Measurements from ENCODE around the gene THSD7A.

GRCh38 chr7:11591943-11592342, 240.1 kb downstream of the THSD7A start:
- TF ChIP-seq CTCF (IDR thresholded peaks at IDR 0.05; ENCODE audit: poor library complexity, severe bottlenecking) (no peak), EZH2 (IDR thresholded peaks at IDR 0.05; ENCODE audit: borderline replicate concordance, insufficient read depth, low read length, poor library complexity, severe bottlenecking) (no peak), SMC3 (conservative IDR thresholded peaks at IDR 0.05; ENCODE audit: poor library complexity) (no peak), RAD21 (conservative IDR thresholded peaks at IDR 0.05) (no peak)
